Measurements from ENCODE around the gene MYH2.

DNA sequence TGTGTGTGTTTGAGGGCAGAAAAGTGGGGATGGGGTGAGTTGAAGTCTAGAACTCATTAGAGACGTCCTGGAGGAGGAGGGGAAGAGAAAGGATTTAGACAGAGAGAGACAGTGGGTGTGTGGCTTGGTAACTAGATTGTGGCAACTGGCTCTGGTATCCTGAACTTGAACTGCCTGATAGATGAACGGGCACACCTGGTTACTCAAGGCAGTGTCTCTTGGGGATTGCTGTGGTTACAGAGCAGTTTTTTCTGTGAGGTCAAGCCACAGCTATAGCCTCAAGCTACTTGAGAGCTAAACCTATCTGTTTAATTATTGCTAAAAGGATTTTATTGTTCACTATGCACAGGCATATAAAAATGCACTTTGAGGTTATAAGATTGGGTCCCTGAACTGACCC is 29.8 kb upstream of the MYH2 start:
- TF ChIP-seq, protein P1, sequence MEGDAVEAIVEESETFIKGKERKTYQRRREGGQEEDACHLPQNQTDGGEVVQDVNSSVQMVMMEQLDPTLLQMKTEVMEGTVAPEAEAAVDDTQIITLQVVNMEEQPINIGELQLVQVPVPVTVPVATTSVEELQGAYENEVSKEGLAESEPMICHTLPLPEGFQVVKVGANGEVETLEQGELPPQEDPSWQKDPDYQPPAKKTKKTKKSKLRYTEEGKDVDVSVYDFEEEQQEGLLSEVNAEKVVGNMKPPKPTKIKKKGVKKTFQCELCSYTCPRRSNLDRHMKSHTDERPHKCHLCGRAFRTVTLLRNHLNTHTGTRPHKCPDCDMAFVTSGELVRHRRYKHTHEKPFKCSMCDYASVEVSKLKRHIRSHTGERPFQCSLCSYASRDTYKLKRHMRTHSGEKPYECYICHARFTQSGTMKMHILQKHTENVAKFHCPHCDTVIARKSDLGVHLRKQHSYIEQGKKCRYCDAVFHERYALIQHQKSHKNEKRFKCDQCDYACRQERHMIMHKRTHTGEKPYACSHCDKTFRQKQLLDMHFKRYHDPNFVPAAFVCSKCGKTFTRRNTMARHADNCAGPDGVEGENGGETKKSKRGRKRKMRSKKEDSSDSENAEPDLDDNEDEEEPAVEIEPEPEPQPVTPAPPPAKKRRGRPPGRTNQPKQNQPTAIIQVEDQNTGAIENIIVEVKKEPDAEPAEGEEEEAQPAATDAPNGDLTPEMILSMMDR (IDR thresholded peaks at IDR 0.05), result no peak
- no peak for TF ChIP-seq EZH2 (IDR thresholded peaks at IDR 0.05; ENCODE audit: borderline replicate concordance, insufficient read depth, low read depth, low read length, poor library complexity, severe bottlenecking)

Data from B cell (primary cell).